ENCODE results near the gene JARID2. TPM values are rescaled to one million over a fixed set of nuclear protein-coding genes. Genes with fewer than 3 reads are reported as not detected.

Gene JARID2
- total and polyA plus RNA-seq, 2 of the 4 experiments (the other 2 are of a cell fraction): 9.6 to 12.9 TPM

DNA sequence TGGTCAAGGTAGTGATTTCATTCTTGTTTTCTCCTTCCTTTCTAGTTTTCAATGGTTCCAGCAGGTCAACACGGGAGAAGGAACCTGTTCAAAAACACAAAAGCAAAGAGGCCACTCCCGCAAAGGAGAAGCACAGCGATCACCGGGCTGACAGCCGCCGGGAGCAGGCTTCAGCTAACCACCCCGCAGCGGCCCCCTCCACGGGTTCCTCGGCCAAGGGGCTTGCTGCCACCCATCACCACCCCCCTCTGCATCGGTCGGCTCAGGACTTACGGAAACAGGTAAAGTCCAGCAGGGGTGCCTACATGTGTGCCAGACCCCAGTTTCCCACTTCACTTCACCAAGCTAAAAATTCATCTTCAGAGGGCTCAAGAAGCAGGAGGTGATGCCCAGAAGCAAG, 241.4 kb downstream of the JARID2 start:
- H3K4me2 ChIP-seq (ENCODE audit: low read depth, low read length): no peak overlapping the region
- H3K56ac ChIP-seq (ENCODE audit: extremely low read depth, insufficient read depth, low read length): no peak overlapping the region
- H2BK120ac ChIP-seq (ENCODE audit: low read depth, low read length): no peak overlapping the region
- ChIA-PET CTCF (no interaction called here), POLR2A (ENCODE audit: unreplicated experiment) (no interaction called here)
- H3K18ac ChIP-seq (ENCODE audit: low read depth, low read length): no peak overlapping the region
- H3K9me1 ChIP-seq (ENCODE audit: insufficient read depth, low read length): peaks cover 12% of the 10 kb centered on the region; the same call in 1 of the 2 replicates
- no peak overlapping the region for H3K14ac ChIP-seq (replicated peaks; ENCODE audit: low read depth, low read length)
- no peaks in the 10 kb centered on the region for H3K27me3 ChIP-seq (ENCODE audit: control insufficient read depth, insufficient read depth, low read length)
- in situ Hi-C loops (cut with MboI; ENCODE audit: low sequenced_read_pairs) (loop anchor here (5.0 kb wide), 1 partner anchor 1280 kb away; no protein-coding TSS in a partner anchor), dilution Hi-C loops (cut with HindIII; ENCODE audit: low sequenced_read_pairs, unreplicated experiment) (no loop called here), intact Hi-C loops (cut with micrococcal nuclease) (no loop called here)
- H2AK5ac ChIP-seq (ENCODE audit: low read depth, low read length): no peak overlapping the region; the same call in 1 of the 2 replicates
- 100% methylated on average over 2 of the region's 13 CpGs; no CpG with 5 or more reads in 1 of the 2 experiments for WGBS, 2 experiments (ENCODE audit: extremely low coverage in 2 of 2, insufficient read length in 1 of 2)
- H4K20me1 ChIP-seq (ENCODE audit: insufficient read depth, low read length): peaks cover 28% of the 10 kb centered on the region; the same call in 1 of the 2 replicates
- BruUV-seq (replicated peaks): no TSS peak
- no peak overlapping the region for H3K23ac ChIP-seq (ENCODE audit: low read depth, low read length)
- H3K79me1 ChIP-seq (ENCODE audit: low read depth in 1 of 2, low read length in 2 of 2): peaks cover 28 to 59% of the 10 kb centered on the region in 2 experiments
- no peak overlapping the region for H3K9ac ChIP-seq (ENCODE audit: low read depth, low read length)
- TF ChIP-seq, protein P1, sequence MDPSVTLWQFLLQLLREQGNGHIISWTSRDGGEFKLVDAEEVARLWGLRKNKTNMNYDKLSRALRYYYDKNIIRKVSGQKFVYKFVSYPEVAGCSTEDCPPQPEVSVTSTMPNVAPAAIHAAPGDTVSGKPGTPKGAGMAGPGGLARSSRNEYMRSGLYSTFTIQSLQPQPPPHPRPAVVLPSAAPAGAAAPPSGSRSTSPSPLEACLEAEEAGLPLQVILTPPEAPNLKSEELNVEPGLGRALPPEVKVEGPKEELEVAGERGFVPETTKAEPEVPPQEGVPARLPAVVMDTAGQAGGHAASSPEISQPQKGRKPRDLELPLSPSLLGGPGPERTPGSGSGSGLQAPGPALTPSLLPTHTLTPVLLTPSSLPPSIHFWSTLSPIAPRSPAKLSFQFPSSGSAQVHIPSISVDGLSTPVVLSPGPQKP (IDR thresholded peaks at IDR 0.05; ENCODE audit: borderline replicate concordance, low read depth, low read length): no peak
- no peak for TF ChIP-seq CEBPB (IDR thresholded peaks at IDR 0.05; ENCODE audit: low read depth, low read length)
- no peak for TF ChIP-seq RAD21 (IDR thresholded peaks at IDR 0.05; ENCODE audit: low read length)
- no peak for TF ChIP-seq MXI1 (IDR thresholded peaks at IDR 0.05; ENCODE audit: borderline replicate concordance, low read depth, low read length)
- no peak for TF ChIP-seq SMC3 (IDR thresholded peaks at IDR 0.05; ENCODE audit: low read depth, low read length)
- TF ChIP-seq FOS (IDR thresholded peaks at IDR 0.05; ENCODE audit: low read depth, low read length): no peak
- TF ChIP-seq POLR2A (IDR thresholded peaks at IDR 0.05; ENCODE audit: low read depth, low read length): no peak
- TF ChIP-seq NFE2L2 (IDR thresholded peaks at IDR 0.05; ENCODE audit: low read depth, low read length): no peak
- no peak for TF ChIP-seq RCOR1 (IDR thresholded peaks at IDR 0.05; ENCODE audit: insufficient replicate concordance, low read length)
- no peak for TF ChIP-seq CHD1 (IDR thresholded peaks at IDR 0.05; ENCODE audit: low read depth, low read length)
- TF ChIP-seq USF2 (IDR thresholded peaks at IDR 0.05; ENCODE audit: low read depth, low read length): no peak
- TF ChIP-seq MAZ (IDR thresholded peaks at IDR 0.05; ENCODE audit: borderline replicate concordance, low read depth, low read length): no peak
- no peak for TF ChIP-seq RFX5 (IDR thresholded peaks at IDR 0.05; ENCODE audit: low read depth, low read length)
- TF ChIP-seq BHLHE40 (IDR thresholded peaks at IDR 0.05; ENCODE audit: low read depth, low read length): no peak
- TF ChIP-seq MAFK (IDR thresholded peaks at IDR 0.05; ENCODE audit: low read depth, low read length): no peak
- TF ChIP-seq, protein P2, sequence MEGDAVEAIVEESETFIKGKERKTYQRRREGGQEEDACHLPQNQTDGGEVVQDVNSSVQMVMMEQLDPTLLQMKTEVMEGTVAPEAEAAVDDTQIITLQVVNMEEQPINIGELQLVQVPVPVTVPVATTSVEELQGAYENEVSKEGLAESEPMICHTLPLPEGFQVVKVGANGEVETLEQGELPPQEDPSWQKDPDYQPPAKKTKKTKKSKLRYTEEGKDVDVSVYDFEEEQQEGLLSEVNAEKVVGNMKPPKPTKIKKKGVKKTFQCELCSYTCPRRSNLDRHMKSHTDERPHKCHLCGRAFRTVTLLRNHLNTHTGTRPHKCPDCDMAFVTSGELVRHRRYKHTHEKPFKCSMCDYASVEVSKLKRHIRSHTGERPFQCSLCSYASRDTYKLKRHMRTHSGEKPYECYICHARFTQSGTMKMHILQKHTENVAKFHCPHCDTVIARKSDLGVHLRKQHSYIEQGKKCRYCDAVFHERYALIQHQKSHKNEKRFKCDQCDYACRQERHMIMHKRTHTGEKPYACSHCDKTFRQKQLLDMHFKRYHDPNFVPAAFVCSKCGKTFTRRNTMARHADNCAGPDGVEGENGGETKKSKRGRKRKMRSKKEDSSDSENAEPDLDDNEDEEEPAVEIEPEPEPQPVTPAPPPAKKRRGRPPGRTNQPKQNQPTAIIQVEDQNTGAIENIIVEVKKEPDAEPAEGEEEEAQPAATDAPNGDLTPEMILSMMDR (conservative IDR thresholded peaks at IDR 0.05; ENCODE audit: low read depth, low read length): no peak
- H4K5ac ChIP-seq (ENCODE audit: low read depth, low read length): no peak overlapping the region
- no peak overlapping the region for H2AK9ac ChIP-seq (replicated peaks; ENCODE audit: low read depth, low read length, poor library complexity)
- peaks cover 7% of the 10 kb centered on the region for H3K4me1 ChIP-seq (ENCODE audit: control insufficient read depth, insufficient read depth, low read length)
- H2BK15ac ChIP-seq (ENCODE audit: low read depth, low read length): no peak overlapping the region
- no peak overlapping the region for H2AFZ ChIP-seq (replicated peaks; ENCODE audit: low read length, poor library complexity)
- H4K8ac ChIP-seq (ENCODE audit: low read depth in 2 of 2, low read length in 2 of 2): no peak overlapping the region
- H2BK5ac ChIP-seq (ENCODE audit: low read depth, low read length, poor library complexity, severe bottlenecking): no peak overlapping the region
- ATAC-seq (ENCODE audit: low read depth) (no peak), DNase-seq (no peak)
- no peak overlapping the region for H2BK20ac ChIP-seq (ENCODE audit: low read depth, low read length)
- H4K91ac ChIP-seq (ENCODE audit: insufficient read depth, low read depth, low read length): no peak overlapping the region
- no peak overlapping the region for H3K4me3 ChIP-seq (ENCODE audit: insufficient read depth, low read depth, low read length)
- no peak overlapping the region for H3K27ac ChIP-seq (ENCODE audit: insufficient read depth, low read length)
- H3K9me3 ChIP-seq (ENCODE audit: control insufficient read depth, insufficient read depth, low read length): no peaks in the 10 kb centered on the region
- peaks cover 27% of the 10 kb centered on the region for H3K36me3 ChIP-seq (ENCODE audit: control insufficient read depth, insufficient read depth, low read length)
- no peak overlapping the region for H3K4ac ChIP-seq (ENCODE audit: low read depth, low read length)
